Esophagus muscularis mucosa (tissue), 4 donors: Measurements from ENCODE around the gene MANBA. TPM values are rescaled to one million over a fixed set of nuclear protein-coding genes. Genes with fewer than 3 reads are reported as not detected.
"Not testable (repeated sequence)": the region's sequence is repeated elsewhere in the genome, so short reads cannot be mapped to it uniquely, and the experiment has no call there.

ENCODE experiments used
- DNase-seq: peaks from one replicate; pipeline ENCODE4 v3.0.0-alpha.2; 2017; ENCODE audit errors: extremely low spot score
- H3K27ac ChIP-seq, 4 donors: fragments of 200-600 bp; sonication (generic); replicated peaks in 1 of 4; 1 replicate in 3 of 4; 2 replicates in 1 of 4; pipeline ENCODE4 v1.5.1; 2016 to 2019; ENCODE audit warnings: mild to moderate bottlenecking in 1 of 4
- H3K27me3 ChIP-seq, 4 donors: fragments of 200-600 bp; sonication (generic); one replicate each; pipeline versions ENCODE4 v1.5.1 to v1.6.0; 2016 to 2019
- H3K36me3 ChIP-seq, 4 donors: fragments of 200-600 bp; sonication (generic); one replicate each; pipeline ENCODE4 v1.5.1; 2016 to 2019
- H3K4me1 ChIP-seq, 4 donors: fragments of 200-600 bp; sonication (generic); one replicate each; pipeline ENCODE4 v1.5.1; 2016 to 2019
- H3K4me3 ChIP-seq, 4 donors: fragments of 200-600 bp; sonication (generic); 1 replicate in 2 of 4; 2 replicates in 2 of 4; pipeline ENCODE4 v1.5.1; 2016 to 2019; ENCODE audit warnings: mild to moderate bottlenecking in 4 of 4, moderate library complexity in 1 of 4
- H3K9me3 ChIP-seq, 4 donors: fragments of 200-600 bp; sonication (generic); 1 replicate in 3 of 4; 2 replicates in 1 of 4; pipeline ENCODE4 v1.5.1; 2016 to 2019
- CTCF ChIP-seq, 3 experiments: fragments of 200-600 bp in 2 of 3; fragments of 450-650 bp in 1 of 3; sonication (generic) in 2 of 3; IDR thresholded peaks; one replicate each; pipeline ENCODE4 v1.5.1; 2017 to 2019; ENCODE audit warnings: antibody characterized with exemption in 3 of 3, mild to moderate bottlenecking in 2 of 3, moderate library complexity in 1 of 3
- EP300 ChIP-seq: sonication (generic); formaldehyde crosslinking; IDR thresholded peaks from one replicate; pipeline ENCODE4 v1.6.1; 2017; ENCODE audit warnings: antibody characterized with exemption
- POLR2A ChIP-seq: fragments of 450-650 bp; IDR thresholded peaks from one replicate; pipeline ENCODE4 v1.6.1; 2017; ENCODE audit warnings: antibody characterized with exemption, moderate library complexity, mild to moderate bottlenecking, low read depth
- POLR2AphosphoS5 ChIP-seq, 2 donors: sonication (generic); formaldehyde crosslinking; IDR thresholded peaks; one replicate each; pipeline ENCODE4 v1.6.1; 2017; ENCODE audit warnings: antibody characterized with exemption in 2 of 2
- WGBS: methylation state at CpG from one replicate; pipeline ENCODE4 v1.1.5; 2018; 5-methylcytosine and 5-hydroxymethylcytosine counted together
- intact Hi-C: fragments of 100-400 bp; cut with DNase I; formaldehyde crosslinking; loops from one replicate; pipeline ENCODE4 v1.15.1; 2023
- total RNA-seq, 4 donors: library from RNA; depleted of rRNA; stranded (reverse); fragments of >200 nt; gene quantifications; one replicate each; pipeline versions ENCODE4 v1.1.0 to v1.2.1, GENCODE V29; 2016

The MANBA gene
- total RNA-seq, 4 donors from 2014 or later = 22.1 to 24.9 (median 24.5) TPM

- no peak for TF ChIP-seq POLR2AphosphoS5 (IDR thresholded peaks at IDR 0.05)
- TF ChIP-seq EP300 = no peak
- TF ChIP-seq CTCF (IDR thresholded peaks at IDR 0.05) = no peak
- TF ChIP-seq POLR2A = no peak
- Histone ChIP-seq H3K27ac (no peak overlapping the region), H3K4me3 (no peak overlapping the region), H3K4me1 (no peaks in the 10 kb centered on the region), H3K36me3 (peaks cover 0 to 7% (median 3%) of the 10 kb centered on the region in 4 donors), H3K27me3 (no peaks in the 10 kb centered on the region), H3K9me3 (no peaks in the 10 kb centered on the region)
- 89% methylated on average over 4 of the region's 4 CpGs for WGBS
- DNase-seq = no peak
- intact Hi-C loops = no loop called here
These were observed 8.8 kb downstream of the MANBA start for GRCh38 chr4:102751941-102752340.

- H3K4me3 ChIP-seq, H3K4me1 ChIP-seq, H3K36me3 ChIP-seq, intact Hi-C loops, H3K9me3 ChIP-seq, H3K27me3 ChIP-seq, H3K27ac ChIP-seq: not testable (repeated sequence)
- WGBS = 82% methylated on average over 4 of the region's 4 CpGs
- peak; percentile 74 for DNase-seq
These were observed 17.4 kb downstream of the MANBA start for GRCh38 chr4:102743352-102743751.

GRCh38 chr4:102738802-102739201 is 22.0 kb downstream of the MANBA start:
- H3K27ac ChIP-seq, H3K9me3 ChIP-seq, H3K36me3 ChIP-seq, H3K4me3 ChIP-seq, DNase-seq, intact Hi-C loops, H3K27me3 ChIP-seq: not testable (repeated sequence)
- H3K4me1 ChIP-seq = peaks cover 0 to 13% (median 7%) of the 10 kb centered on the region in 4 donors
- WGBS = 93% methylated on average over 2 of the region's 2 CpGs

GRCh38 chr4:102736636-102737549 is 23.9 kb downstream of the MANBA start:
- peaks cover 0 to 4% (median 0%) of the 10 kb centered on the region in 4 donors for H3K36me3 ChIP-seq
- H3K4me1 ChIP-seq = peaks cover 0 to 13% (median 7%) of the 10 kb centered on the region in 4 donors
- DNase-seq = peak; percentile 39
- TF ChIP-seq POLR2AphosphoS5 (IDR thresholded peaks at IDR 0.05) (no peak), POLR2A (no peak), EP300 (no peak), CTCF (IDR thresholded peaks at IDR 0.05) (no peak)
- no peaks in the 10 kb centered on the region for H3K27me3 ChIP-seq
- WGBS = 90% methylated on average over 11 of the region's 11 CpGs
- no peaks in the 10 kb centered on the region for H3K9me3 ChIP-seq
- intact Hi-C loops = no loop called here
- H3K4me3 ChIP-seq = no peak overlapping the region
- H3K27ac ChIP-seq = no peak overlapping the region

GRCh38 chr4:102735582-102735981 is 25.2 kb downstream of the MANBA start:
- Histone ChIP-seq H3K27ac (no peak overlapping the region), H3K4me3 (no peak overlapping the region), H3K4me1 (peaks cover 0 to 13% (median 7%) of the 10 kb centered on the region in 4 donors), H3K36me3 (peaks cover 0 to 4% (median 0%) of the 10 kb centered on the region in 4 donors), H3K27me3 (no peaks in the 10 kb centered on the region), H3K9me3 (no peaks in the 10 kb centered on the region)
- intact Hi-C loops = no loop called here
- DNase-seq = no peak
- no peak for TF ChIP-seq EP300
- TF ChIP-seq POLR2AphosphoS5 (IDR thresholded peaks at IDR 0.05) = no peak
- TF ChIP-seq POLR2A = no peak
- no peak for TF ChIP-seq CTCF (IDR thresholded peaks at IDR 0.05)
- WGBS = 87% methylated on average over 1 of the region's 1 CpG
